HG03280 (cell line): ENCODE measurements around the gene VSNL1.
"Not testable (repeated sequence)": the region's sequence is repeated elsewhere in the genome, so short reads cannot be mapped to it uniquely, and the experiment has no call there.

Experiments used
- ATAC-seq: cut with Tn5 transposase; IDR thresholded peaks from one replicate; pipeline ENCODE4 v1.9.1; 2021; ENCODE audit warnings: mild to moderate bottlenecking, moderate library complexity; ENCODE audit not compliant: unreplicated experiment

The VSNL1 gene

GRCh38 chr2:17541531-17541950, 1.0 kb downstream of the VSNL1 start:
- no peak for ATAC-seq

GRCh38 chr2:17542471-17542870, 2.0 kb downstream of the VSNL1 start:
- no peak for ATAC-seq

DNA sequence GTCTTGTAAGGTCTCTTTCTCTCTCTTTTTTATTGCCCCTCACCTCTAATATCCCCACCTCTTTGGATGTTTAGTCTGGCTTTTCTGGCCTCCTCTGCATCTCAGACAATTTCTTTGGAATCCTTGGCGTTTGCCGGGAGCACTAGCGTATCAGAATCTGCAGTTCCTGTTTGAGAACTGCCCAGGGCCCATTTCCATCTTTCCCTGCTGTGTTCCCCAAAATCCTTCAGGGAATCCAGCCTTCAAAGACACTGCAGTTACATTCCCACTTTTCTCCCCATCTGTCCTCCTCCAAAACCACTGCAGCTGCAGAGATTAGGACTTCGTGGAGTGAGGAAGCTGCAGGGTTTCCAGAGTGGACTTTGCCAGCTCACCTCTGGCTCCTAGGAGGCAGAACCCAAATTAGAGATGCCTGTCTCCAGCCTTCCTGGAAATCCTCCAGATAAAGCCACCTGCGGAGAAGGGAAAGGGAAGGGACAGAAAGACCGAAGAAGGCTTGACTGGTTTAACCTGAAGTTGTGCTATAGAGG, 2.7 kb downstream of the VSNL1 start:
- no peak for ATAC-seq

- ATAC-seq = no peak
Measured at GRCh38 chr2:17543848-17544247, 3.4 kb downstream of the VSNL1 start.

DNA sequence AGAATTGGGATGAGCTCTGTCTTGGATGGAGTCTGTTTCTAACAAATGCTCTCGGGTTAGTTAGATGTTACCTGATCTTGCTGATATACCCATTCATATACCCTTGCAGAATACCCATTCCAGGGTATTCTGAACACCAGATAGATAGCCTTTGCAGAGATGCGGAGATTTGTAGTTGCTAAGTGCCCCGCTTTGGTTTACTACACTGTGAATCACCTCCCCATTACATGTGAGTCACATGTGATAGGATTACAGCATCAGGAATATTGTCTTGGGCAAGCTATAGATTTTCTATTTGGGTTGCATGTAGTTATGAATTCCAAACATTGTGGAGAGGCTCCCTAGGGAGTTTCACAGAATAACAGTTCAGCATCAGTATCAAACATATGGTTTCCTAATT, 3.8 kb downstream of the VSNL1 start:
- ATAC-seq = no peak

DNA sequence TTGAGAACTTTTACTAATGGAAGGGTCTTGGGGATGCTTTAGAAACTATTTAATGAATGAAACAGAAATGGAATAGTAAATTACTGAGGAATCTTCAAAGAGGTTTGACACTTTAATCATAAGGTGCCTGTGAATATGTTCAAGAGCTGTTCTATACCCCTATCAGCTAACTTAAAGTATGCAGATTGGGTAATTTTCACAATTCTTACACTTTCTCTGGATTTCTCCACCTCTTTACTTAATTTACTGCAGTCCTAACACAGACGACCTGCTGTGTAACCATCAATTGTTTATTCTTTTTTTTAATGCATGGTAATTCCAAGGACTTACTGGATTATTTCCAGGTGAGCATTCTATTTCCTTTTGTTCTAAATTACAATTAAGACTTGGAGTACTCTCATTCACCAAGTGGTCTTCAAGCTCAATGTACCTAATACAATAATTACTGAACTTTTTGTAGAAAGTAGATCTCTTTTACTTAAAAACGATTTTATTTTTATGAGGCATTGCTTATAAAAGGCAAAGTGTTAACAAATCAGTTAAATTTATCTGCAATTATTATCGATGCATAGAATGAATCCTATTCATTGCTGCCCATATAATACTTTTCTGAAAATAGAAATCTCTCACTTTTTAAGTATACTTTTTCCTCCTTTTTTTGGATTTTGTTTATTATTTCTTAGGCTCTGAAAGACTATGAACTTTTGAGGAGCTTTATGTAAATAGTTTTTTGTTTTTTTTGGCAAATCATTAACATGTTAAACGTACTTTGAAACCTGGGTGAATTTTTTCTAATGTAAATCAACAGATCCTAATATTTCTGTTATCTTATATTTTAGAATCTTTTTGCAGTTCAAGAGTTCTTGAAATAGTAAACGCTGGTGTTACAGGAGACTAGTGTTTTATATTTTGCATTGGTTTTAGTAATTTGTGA, 5.5 kb downstream of the VSNL1 start:
- ATAC-seq = no peak

GRCh38 chr2:17547237-17547636, 6.7 kb downstream of the VSNL1 start:
- no peak for ATAC-seq

- no peak for ATAC-seq
Measured at GRCh38 chr2:17547737-17548136, 7.2 kb downstream of the VSNL1 start.

GRCh38 chr2:17550907-17551306, 10.4 kb downstream of the VSNL1 start:
- no peak for ATAC-seq

- ATAC-seq = no peak
Measured at GRCh38 chr2:17555150-17555549, 14.7 kb downstream of the VSNL1 start.

- no peak for ATAC-seq
Measured at GRCh38 chr2:17557596-17557995, 17.1 kb downstream of the VSNL1 start.

DNA sequence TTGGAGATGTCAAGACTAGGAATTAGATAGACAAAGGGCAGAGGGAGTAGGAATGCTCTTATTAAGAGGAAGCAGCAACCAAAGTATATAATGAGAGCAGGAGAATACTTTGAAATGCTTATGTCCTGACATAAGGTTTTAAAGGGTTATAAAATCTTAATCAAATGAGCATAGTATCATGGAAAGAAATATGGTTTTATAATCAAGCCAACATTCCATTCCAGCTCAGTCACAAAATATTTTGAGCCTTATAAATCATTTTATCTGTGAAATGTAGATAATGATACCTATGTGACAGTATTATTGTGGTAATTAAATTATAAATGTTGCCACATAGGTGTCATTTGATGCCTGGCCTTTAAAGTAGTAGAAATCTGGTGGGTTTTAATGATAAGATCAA, 17.6 kb downstream of the VSNL1 start:
- ATAC-seq = no peak

GRCh38 chr2:17558878-17559277, 18.4 kb downstream of the VSNL1 start:
- ATAC-seq = no peak

- not testable (repeated sequence) for ATAC-seq
Measured at GRCh38 chr2:17565726-17566125, 25.2 kb downstream of the VSNL1 start.

DNA sequence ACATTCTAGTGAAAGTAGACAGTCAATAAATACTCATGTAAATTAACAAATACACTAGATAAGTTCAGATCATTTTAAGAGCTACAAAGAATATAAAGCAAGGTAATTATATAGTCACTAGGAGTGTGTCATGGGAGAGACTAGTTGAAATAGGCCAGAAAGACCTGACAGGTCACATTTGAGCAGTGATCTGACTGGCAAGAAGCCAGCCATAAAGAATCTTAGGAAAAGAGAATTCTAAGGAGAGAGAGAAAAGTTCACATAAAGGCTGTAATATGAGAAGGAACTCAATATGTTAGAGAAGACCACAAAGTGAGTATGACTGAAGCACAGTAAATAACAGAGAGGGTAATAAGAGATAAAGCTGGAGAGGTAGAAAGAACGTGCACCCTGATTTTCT, 31.2 kb downstream of the VSNL1 start:
- ATAC-seq = no peak

DNA sequence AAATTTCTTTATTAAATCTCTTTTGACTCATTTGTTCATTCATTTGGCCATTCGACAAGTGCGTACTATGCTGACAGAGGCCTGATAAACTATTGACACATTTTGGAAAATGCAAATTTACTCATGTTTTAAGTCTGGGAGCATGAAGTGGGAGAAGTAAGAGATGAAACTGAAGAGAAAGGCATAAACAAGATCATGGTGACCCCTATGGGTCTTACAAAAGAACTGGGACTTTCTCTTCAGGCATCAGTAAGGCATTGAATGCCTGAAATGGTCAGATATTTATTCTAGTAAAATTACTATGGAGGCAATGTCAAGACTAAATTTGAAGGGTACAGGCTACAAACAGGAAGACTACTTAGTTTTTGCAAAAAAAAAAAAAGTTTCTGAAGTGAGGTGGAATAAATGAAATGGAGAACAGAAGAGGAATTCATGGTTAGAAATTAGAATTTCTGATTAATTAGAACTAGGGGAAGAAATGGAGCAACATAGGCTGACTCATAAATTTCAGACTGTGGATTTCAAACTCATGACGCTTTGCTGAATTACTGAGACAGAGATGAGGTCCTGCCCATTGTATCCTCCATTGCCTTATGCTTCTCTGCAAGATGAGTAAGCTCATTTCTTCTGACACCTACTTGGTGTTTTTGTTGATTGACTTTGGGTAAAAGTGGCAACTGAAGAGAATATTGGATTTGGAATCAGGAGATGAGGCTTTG, 32.7 kb downstream of the VSNL1 start:
- ATAC-seq = no peak

- no peak for ATAC-seq
Measured at GRCh38 chr2:17573804-17574175, 33.3 kb downstream of the VSNL1 start.

GRCh38 chr2:17574406-17575073, 34.0 kb downstream of the VSNL1 start:
- no peak for ATAC-seq

DNA sequence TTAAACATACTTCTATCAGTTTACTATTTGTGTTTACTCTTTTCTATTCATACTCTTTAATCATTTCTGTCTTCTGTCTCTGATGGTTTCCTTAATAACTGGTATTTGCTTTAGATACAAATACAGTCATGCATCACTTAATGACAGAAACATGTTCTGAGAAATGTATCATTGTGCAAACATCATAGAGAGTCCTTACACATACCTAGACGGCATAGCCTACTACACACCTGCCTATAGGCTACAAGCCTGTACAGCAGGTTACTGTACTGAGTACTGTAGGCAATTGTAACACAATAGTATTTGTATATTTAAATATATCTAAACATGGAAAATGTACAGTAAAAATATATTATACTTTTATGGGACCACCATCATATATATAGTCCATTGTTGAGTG, 36.3 kb downstream of the VSNL1 start:
- ATAC-seq = no peak

DNA sequence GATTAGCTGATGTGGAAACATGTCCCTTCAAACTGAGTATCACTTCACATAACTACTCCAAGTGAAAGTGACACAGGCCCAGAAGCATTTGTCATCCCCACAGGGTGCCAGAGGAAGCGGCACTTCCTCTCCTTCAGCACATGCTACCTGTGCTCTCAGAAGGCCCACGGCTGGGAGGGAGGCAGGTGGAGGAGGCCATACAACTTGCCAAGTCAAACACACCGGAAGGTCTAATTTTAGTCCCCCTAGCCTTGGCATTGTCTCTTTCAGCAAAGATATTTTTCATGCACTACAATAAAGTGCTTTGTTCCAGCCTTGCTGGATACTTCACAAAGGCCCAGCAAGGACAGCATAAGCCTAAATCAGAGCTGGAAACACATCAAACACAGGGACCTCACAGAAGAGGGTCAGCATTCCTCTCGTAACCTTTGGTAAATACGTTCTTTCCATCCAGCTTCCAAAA, 38.0 kb downstream of the VSNL1 start:
- ATAC-seq = no peak

DNA sequence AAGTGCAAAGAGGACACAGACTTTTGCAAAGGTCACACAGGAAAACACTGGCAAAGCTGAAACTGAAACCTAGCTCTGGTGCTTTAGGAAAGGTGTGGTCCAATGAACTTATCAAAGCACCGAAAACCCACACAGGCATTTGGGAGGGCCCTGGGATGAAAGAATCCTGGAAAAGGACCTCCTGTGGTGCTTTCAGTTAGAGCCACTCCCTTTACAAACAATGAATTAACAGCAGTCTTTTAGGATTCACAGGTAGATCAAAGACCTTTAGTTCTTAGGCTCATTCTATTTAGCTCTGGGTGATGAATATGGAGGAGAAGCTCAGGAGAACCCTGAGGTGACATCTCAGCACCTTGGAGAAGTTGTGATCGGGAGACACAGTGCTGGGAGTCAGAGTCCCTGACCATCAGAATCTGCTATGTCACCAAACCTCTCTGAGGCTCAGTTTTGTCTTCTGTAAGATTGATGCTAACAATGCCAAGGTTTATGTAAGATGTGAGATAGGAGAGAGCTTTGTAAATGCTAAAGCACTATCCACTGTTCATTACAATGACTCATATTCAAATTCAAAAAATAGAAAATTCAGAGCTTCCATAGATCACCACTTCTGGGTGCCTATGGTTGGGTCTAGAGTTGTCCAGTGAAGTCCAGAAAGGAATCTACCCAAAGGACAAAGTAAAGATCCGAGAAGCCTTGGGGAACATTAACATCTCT, 39.3 kb downstream of the VSNL1 start:
- no peak for ATAC-seq
